H1 (cell line): ENCODE data around the gene HOXA11. TPM values are rescaled to one million over a fixed set of nuclear protein-coding genes. Genes with fewer than 3 reads are reported as not detected.

Experiments used
- CTCF ChIA-PET: fragments of 300-600 bp; sonication (Branson Sonifier 250); formaldehyde crosslinking; loops from one replicate; lab custom pipeline; 2021; ENCODE audit not compliant: partially characterized antibody; lab: Charles Lee
- POLR2A ChIA-PET: fragments of 300-600 bp; sonication (Branson Sonifier 250); formaldehyde crosslinking; loops from one replicate; lab custom pipeline; 2021; ENCODE audit warnings: inconsistent platforms; ENCODE audit not compliant: partially characterized antibody; lab: Charles Lee
- DNase-seq, 2 experiments: peaks; one replicate each; pipeline versions ENCODE4 v3.0.0 to v3.0.0-alpha.2; 2010 to 2022; ENCODE audit warnings: low spot score in 2 of 2, low read depth in 1 of 2, mixed read lengths in 1 of 2
- FAIRE-seq: peaks from 2 replicates; lab custom pipeline; 2011; peaks lifted over from hg19 to GRCh38; lab: Jason Lieb, UNC
- H2AFZ ChIP-seq: 2 replicates; pipeline ENCODE4 v1.8.1; 2012; ENCODE audit warnings: low read length, inconsistent platforms
- H2AK5ac ChIP-seq: 2 replicates; pipeline ENCODE4 v1.6.1; 2013; ENCODE audit warnings: low read depth, low read length
- H2BK120ac ChIP-seq: replicated peaks from 2 replicates; pipeline ENCODE3; 2013; ENCODE audit warnings: low read depth, low read length, inconsistent platforms
- H2BK12ac ChIP-seq: 2 replicates; pipeline ENCODE4 v1.6.1; 2013; ENCODE audit warnings: low read depth, low read length
- H2BK15ac ChIP-seq: 2 replicates; pipeline ENCODE4 v1.6.1; 2013; ENCODE audit warnings: low read length
- H2BK20ac ChIP-seq: 2 replicates; pipeline ENCODE4 v1.6.1; 2013; ENCODE audit warnings: low read length
- H2BK5ac ChIP-seq: 2 replicates; pipeline ENCODE4 v1.6.1; 2013; ENCODE audit warnings: low read depth, low read length
- H3K14ac ChIP-seq: 2 replicates; pipeline ENCODE4 v1.6.1; 2013; ENCODE audit warnings: inconsistent platforms; ENCODE audit not compliant: insufficient read length
- H3K18ac ChIP-seq: 2 replicates; pipeline ENCODE4 v1.6.1; 2013; ENCODE audit warnings: low read length; ENCODE audit errors: extremely low read depth
- H3K23ac ChIP-seq: 2 replicates; pipeline ENCODE4 v1.6.1; 2013; ENCODE audit warnings: inconsistent platforms; ENCODE audit not compliant: insufficient read length
- H3K23me2 ChIP-seq: 2 replicates; pipeline ENCODE4 v1.6.1; 2013; ENCODE audit warnings: low read depth, low read length
- H3K27ac ChIP-seq: 2 replicates; pipeline ENCODE4 v1.6.1; 2011; ENCODE audit warnings: low read depth, low read length, inconsistent platforms
- H3K27me3 ChIP-seq, 4 experiments: replicated peaks in 1 of 4; 1 replicate in 1 of 4; 2 replicates in 3 of 4; pipeline versions ENCODE4 v1.6.1 to v1.8.1; 2011 to 2013; ENCODE audit warnings: low read length in 3 of 4, mild to moderate bottlenecking in 3 of 4, inconsistent platforms in 2 of 4, mixed read lengths in 2 of 4, moderate library complexity in 1 of 4; ENCODE audit not compliant: control insufficient read depth in 3 of 4, insufficient read depth in 3 of 4; ENCODE audit errors: extremely low read depth in 1 of 4
- H3K36me3 ChIP-seq, 4 experiments: 2 replicates each; pipeline versions ENCODE4 v1.6.1 to v1.8.1; 2011 to 2013; ENCODE audit warnings: mild to moderate bottlenecking in 4 of 4, low read length in 3 of 4, moderate library complexity in 2 of 4, control low read depth in 1 of 4, inconsistent platforms in 1 of 4; ENCODE audit not compliant: insufficient read depth in 4 of 4, control insufficient read depth in 2 of 4
- H3K4ac ChIP-seq: replicated peaks from 2 replicates; pipeline ENCODE3; 2013; ENCODE audit warnings: low read length, low read depth, mixed read lengths, inconsistent platforms; ENCODE audit not compliant: insufficient read length
- H3K4me1 ChIP-seq, 4 experiments: replicated peaks in 1 of 4; 1 replicate in 1 of 4; 2 replicates in 3 of 4; pipeline versions ENCODE4 v1.6.1 to v1.8.1; 2011 to 2013; ENCODE audit warnings: low read length in 3 of 4, inconsistent platforms in 2 of 4, mixed read lengths in 1 of 4; ENCODE audit not compliant: insufficient read depth in 4 of 4, control insufficient read depth in 3 of 4
- H3K4me2 ChIP-seq, 2 experiments: 2 replicates each; pipeline versions ENCODE4 v1.6.1 to v1.8.1; 2011 to 2013; ENCODE audit warnings: low read depth in 2 of 2, low read length in 2 of 2, control low read depth in 1 of 2, inconsistent platforms in 1 of 2, mild to moderate bottlenecking in 1 of 2; ENCODE audit not compliant: insufficient read depth in 1 of 2
- H3K4me3 ChIP-seq, 4 experiments: fragments of 200-600, 300-600 bp in 1 of 4; sonication (generic), shearing (Covaris generic), sonication (Bioruptor Twin) in 1 of 4; 2 replicates each; pipeline versions ENCODE4 v1.5.1 to v1.8.1; 2011 to 2016; ENCODE audit warnings: low read length in 4 of 4, low read depth in 3 of 4, control low read depth in 2 of 4, inconsistent platforms in 2 of 4, mild to moderate bottlenecking in 2 of 4, mixed read lengths in 1 of 4, moderate library complexity in 1 of 4; ENCODE audit not compliant: insufficient read depth in 2 of 4; ENCODE audit errors: extremely low read depth in 1 of 4
- H3K56ac ChIP-seq: replicated peaks from 2 replicates; pipeline ENCODE3; 2013; ENCODE audit warnings: low read depth, mild to moderate bottlenecking, mixed read lengths, low read length, inconsistent platforms; ENCODE audit not compliant: insufficient read length
- H3K79me1 ChIP-seq: 2 replicates; pipeline ENCODE4 v1.6.1; 2013; ENCODE audit warnings: low read depth, low read length, control low read depth
- H3K79me2 ChIP-seq, 2 experiments: 2 replicates each; pipeline versions ENCODE4 v1.6.1 to v1.8.1; 2012 to 2013; ENCODE audit warnings: low read length in 2 of 2, mild to moderate bottlenecking in 2 of 2, inconsistent platforms in 1 of 2; ENCODE audit not compliant: insufficient read depth in 2 of 2, control insufficient read depth in 1 of 2
- H3K9ac ChIP-seq, 4 experiments: replicated peaks in 1 of 4; 1 replicate in 1 of 4; 2 replicates in 3 of 4; pipeline versions ENCODE4 v1.6.1 to v1.8.1; 2011 to 2013; ENCODE audit warnings: low read depth in 3 of 4, low read length in 3 of 4, control low read depth in 2 of 4, mild to moderate bottlenecking in 2 of 4, moderate library complexity in 2 of 4, inconsistent platforms in 1 of 4; ENCODE audit errors: extremely low read depth in 1 of 4
- H3K9me3 ChIP-seq, 2 experiments: 2 replicates each; pipeline versions ENCODE4 v1.6.1 to v1.8.1; 2012 to 2013; ENCODE audit warnings: mild to moderate bottlenecking in 2 of 2, moderate library complexity in 2 of 2, control low read depth in 1 of 2, inconsistent platforms in 1 of 2, low read depth in 1 of 2, low read length in 1 of 2, mixed read lengths in 1 of 2; ENCODE audit not compliant: insufficient read depth in 2 of 2
- H4K20me1 ChIP-seq, 2 experiments: replicated peaks in 1 of 2; 2 replicates each; pipeline versions ENCODE3 to v1.8.1; 2011 to 2013; ENCODE audit warnings: inconsistent platforms in 2 of 2, low read length in 2 of 2, mild to moderate bottlenecking in 1 of 2; ENCODE audit not compliant: insufficient read depth in 2 of 2, control insufficient read depth in 1 of 2
- H4K5ac ChIP-seq: 2 replicates; pipeline ENCODE4 v1.6.1; 2013; ENCODE audit warnings: low read length, low read depth, mixed read lengths, inconsistent platforms; ENCODE audit not compliant: insufficient read length
- H4K8ac ChIP-seq: 2 replicates; pipeline ENCODE4 v1.8.0; 2013; ENCODE audit warnings: mild to moderate bottlenecking, moderate library complexity, low read length, inconsistent platforms; ENCODE audit not compliant: insufficient read depth; ENCODE audit errors: extremely low read depth
- H4K91ac ChIP-seq: replicated peaks from 2 replicates; pipeline ENCODE3; 2013; ENCODE audit warnings: low read length, mixed read lengths, inconsistent platforms; ENCODE audit not compliant: insufficient read length
- BCL11A ChIP-seq, 2 experiments: IDR thresholded peaks; one replicate each; pipeline ENCODE4 v1.6.1; 2011; ENCODE audit warnings: low read depth in 2 of 2, low read length in 2 of 2, mild to moderate bottlenecking in 2 of 2
- CTBP2 ChIP-seq: IDR thresholded peaks from 2 replicates; pipeline ENCODE4 v1.7.0; 2011; ENCODE audit warnings: borderline replicate concordance, mild to moderate bottlenecking, moderate library complexity, mixed read lengths, low read length; ENCODE audit not compliant: insufficient read depth, insufficient read length
- GABPA ChIP-seq: IDR thresholded peaks from 2 replicates; pipeline ENCODE4 v1.6.1; 2011; ENCODE audit warnings: mild to moderate bottlenecking, low read length, moderate library complexity, borderline replicate concordance; ENCODE audit not compliant: insufficient read depth
- HDAC6 ChIP-seq: IDR thresholded peaks from one replicate; pipeline ENCODE4 v1.7.1; 2012; ENCODE audit warnings: low read depth, mild to moderate bottlenecking, inconsistent platforms, low read length, moderate library complexity
- KDM4A ChIP-seq: IDR thresholded peaks from one replicate; pipeline ENCODE4 v1.7.1; 2012; ENCODE audit warnings: low read depth, mild to moderate bottlenecking, moderate library complexity, low read length, inconsistent platforms; ENCODE audit not compliant: severe bottlenecking
- NRF1 ChIP-seq: IDR thresholded peaks from 2 replicates; pipeline ENCODE4 v1.6.1; 2011; ENCODE audit warnings: mild to moderate bottlenecking, low read depth, low read length, improper control_type of control experiment
- POLR2A ChIP-seq, 2 experiments: IDR thresholded peaks; 1 replicate in 1 of 2; 2 replicates in 1 of 2; pipeline ENCODE4 v1.6.1; 2011; ENCODE audit warnings: low read depth in 2 of 2, low read length in 2 of 2, mild to moderate bottlenecking in 2 of 2; ENCODE audit errors: control extremely low read depth in 1 of 2
- RFX5 ChIP-seq: IDR thresholded peaks from 2 replicates; pipeline ENCODE4 v1.6.1; 2011; ENCODE audit warnings: low read depth, low read length, improper control_type of control experiment, borderline replicate concordance
- TAF7 ChIP-seq: optimal IDR thresholded peaks from 2 replicates; pipeline ENCODE3; 2011; ENCODE audit warnings: low read depth, mild to moderate bottlenecking, inconsistent platforms, low read length, moderate library complexity, borderline replicate concordance
- TBP ChIP-seq: IDR thresholded peaks from 2 replicates; pipeline ENCODE4 v1.6.1; 2011; ENCODE audit warnings: low read depth, low read length, improper control_type of control experiment
- TEAD4 ChIP-seq: IDR thresholded peaks from 2 replicates; pipeline ENCODE4 v1.6.1; 2012; ENCODE audit warnings: low read depth, low read length, inconsistent platforms, mixed read lengths
- WGBS, 2 experiments: shearing (Covaris generic) in 1 of 2; methylation state at CpG; one replicate each; pipeline versions ENCODE4 v1.1.6 to v1.1.7; 2013 to 2015; ENCODE audit warnings: low lambda C conversion rate in 2 of 2, mixed read lengths in 2 of 2, inconsistent platforms in 1 of 2, low coverage in 1 of 2, missing lambda C conversion rate in 1 of 2; ENCODE audit not compliant: insufficient replicate concordance in 2 of 2, insufficient coverage in 1 of 2, insufficient read length in 1 of 2; ENCODE audit errors: extremely low coverage in 1 of 2, missing lambda C conversion rate in 1 of 2; 5-methylcytosine and 5-hydroxymethylcytosine counted together
- polyA plus RNA-seq, 7 experiments: library from polyadenylated mRNA; depleted of rRNA in 3 of 7; stranded (reverse) in 5 of 7; unstranded in 2 of 7; fragments of >200 nt in 5 of 7; fragments of 200-250 nt in 2 of 7; gene quantifications; 1 replicate in 5 of 7; 2 replicates in 1 of 7; 4 replicates in 1 of 7; pipeline versions ENCODE4 v1.2.1 to v1.2.3, GENCODE V29; 2011 to 2013; ENCODE audit warnings: missing spikeins in 2 of 7, mixed read lengths in 2 of 7
- total RNA-seq: library from RNA; stranded (reverse); fragmentation: NEBNext Ultra II Directional; extraction: Animal tissue kit (Norgen Biotek cat#: 25700); gene quantifications from 2 replicates; pipeline ENCODE4 v1.2.1, GENCODE V29; 2021
- TF ChIP-seq, protein P1 (sequence below): IDR thresholded peaks from 2 replicates; pipeline ENCODE4 v1.6.1; 2011; ENCODE audit warnings: low read depth, mild to moderate bottlenecking, low read length; ENCODE audit not compliant: insufficient read depth

The HOXA11 gene
- total and polyA plus RNA-seq, 2 of the 8 experiments (the other 6 are each of a cell fraction or from before 2014, with no cell fraction given) = not detected

GRCh38 chr7:27162561-27163287, 22.3 kb downstream of the HOXA11 start:
- CTCF ChIA-PET = interaction anchor here (0.8 to 4.4 kb wide), 14 partner anchors 10 to 793 kb away, joined by 3 to 80 read pairs (median 6); partner anchors contain the start of genes HOXA3, HOXA5 and HOXA6
- Histone ChIP-seq H4K5ac (no peak overlapping the region), H3K14ac (no peak overlapping the region), H3K23me2 (no peaks in the 10 kb centered on the region), H4K20me1 (peaks cover 16 to 24% of the 10 kb centered on the region in 2 experiments), H3K4me3 (no peak overlapping the region), H3K4ac (no peak overlapping the region), H3K27me3 (peaks cover 98 to 100% (median 99%) of the 10 kb centered on the region in 4 experiments), H3K18ac (no peak overlapping the region), H3K23ac (no peak overlapping the region), H2BK15ac (no peak overlapping the region), H4K8ac (no peak overlapping the region), H3K79me1 (no peaks in the 10 kb centered on the region), H2BK12ac (no peak overlapping the region), H3K27ac (no peak overlapping the region), H3K4me1 (no peaks in the 10 kb centered on the region; a peak in 4 of 7 replicates), H3K79me2 (no peaks in the 10 kb centered on the region), H3K56ac (no peak overlapping the region), H2AFZ (no peak overlapping the region), H3K9me3 (peaks cover 0 to 6% of the 10 kb centered on the region in 2 experiments; a peak in 1 of 4 replicates), H2BK5ac (no peak overlapping the region), H2BK120ac (no peak overlapping the region), H3K9ac (no peak overlapping the region), H2AK5ac (no peak overlapping the region), H4K91ac (no peak overlapping the region), H3K4me2 (no peak overlapping the region), H3K36me3 (peaks cover 0 to 21% (median 0%) of the 10 kb centered on the region in 4 experiments; a peak in 1 of 8 replicates), H2BK20ac (no peak overlapping the region)
- 66% methylated on average over 7 of the region's 7 CpGs; no CpG with 5 or more reads in 1 of the 2 experiments for WGBS, 2 experiments
- TF ChIP-seq GABPA (no peak), KDM4A (no peak), TAF7 (no peak), TBP (no peak), RFX5 (no peak), NRF1 (no peak), TEAD4 (no peak), CTBP2 (no peak), HDAC6 (no peak), BCL11A (IDR thresholded peaks at IDR 0.05; ENCODE audit: low read depth in 2 of 2, low read length in 2 of 2) (no peak), POLR2A (IDR thresholded peaks at IDR 0.05; ENCODE audit: control extremely low read depth in 1 of 2, low read depth in 2 of 2, low read length in 2 of 2) (no peak)
- TF ChIP-seq, protein P1, sequence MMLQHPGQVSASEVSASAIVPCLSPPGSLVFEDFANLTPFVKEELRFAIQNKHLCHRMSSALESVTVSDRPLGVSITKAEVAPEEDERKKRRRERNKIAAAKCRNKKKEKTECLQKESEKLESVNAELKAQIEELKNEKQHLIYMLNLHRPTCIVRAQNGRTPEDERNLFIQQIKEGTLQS = no peak
- FAIRE-seq (no peak), DNase-seq (no peak)
- POLR2A ChIA-PET = no interaction called here
